PC-9 (cell line): ENCODE measurements around the gene EGFLAM. TPM values are rescaled to one million over a fixed set of nuclear protein-coding genes. Genes with fewer than 3 reads are reported as not detected.

Source experiments
- BruUV-seq: library from RNA; stranded (reverse); fragments of 400-500 nt; replicated peaks from 2 replicates; lab custom pipeline; 2021; lab: Mats Ljungman, UMichigan
- CTCF ChIA-PET: fragments of 300-600 bp; sonication (Branson Sonifier 250); formaldehyde crosslinking; loops from one replicate; lab custom pipeline; 2022; ENCODE audit warnings: antibody characterized with exemption; lab: Charles Lee
- POLR2A ChIA-PET: fragments of 300-600 bp; sonication (Branson Sonifier 250); formaldehyde crosslinking; loops from one replicate; lab custom pipeline; 2022; ENCODE audit warnings: antibody characterized with exemption; ENCODE audit not compliant: unreplicated experiment; lab: Charles Lee
- DNase-seq, 2 experiments: peaks; one replicate each; pipeline versions ENCODE4 v3.0.0 to v3.0.0-alpha.2; 2015 to 2022; ENCODE audit warnings: mixed read lengths in 1 of 2
- H2AFZ ChIP-seq: fragments of 200-600 bp; sonication (generic); 2 replicates; pipeline ENCODE4 v1.8.1; 2017; ENCODE audit warnings: antibody characterized with exemption
- H3F3A ChIP-seq: fragments of 200-600 bp; sonication (generic); 2 replicates; pipeline ENCODE4 v1.8.1; 2017; ENCODE audit warnings: antibody characterized with exemption, mild to moderate bottlenecking, low read depth; ENCODE audit not compliant: insufficient read depth
- H3K27ac ChIP-seq: fragments of 200-600 bp; sonication (generic); 2 replicates; pipeline ENCODE4 v1.6.1; 2016; ENCODE audit warnings: mixed run types
- H3K27me3 ChIP-seq: fragments of 200-600 bp; sonication (generic); 2 replicates; pipeline ENCODE4 v1.6.1; 2016; ENCODE audit warnings: low read depth, mixed run types; ENCODE audit not compliant: insufficient read depth
- H3K36me3 ChIP-seq: fragments of 200-600 bp; sonication (generic); 2 replicates; pipeline ENCODE4 v1.6.1; 2016; ENCODE audit warnings: low read depth, mixed run types
- H3K4me1 ChIP-seq: fragments of 200-600 bp; sonication (generic); replicated peaks from 2 replicates; pipeline ENCODE4 v1.6.1; 2016; ENCODE audit warnings: mixed run types; ENCODE audit not compliant: insufficient read depth
- H3K4me2 ChIP-seq: fragments of 200-600 bp; sonication (generic); 2 replicates; pipeline ENCODE4 v1.6.1; 2017; ENCODE audit warnings: mixed run types
- H3K4me3 ChIP-seq: fragments of 200-600 bp; sonication (generic); 2 replicates; pipeline ENCODE4 v1.6.1; 2016; ENCODE audit warnings: mixed run types
- H3K79me2 ChIP-seq: fragments of 200-600 bp; sonication (generic); 2 replicates; pipeline ENCODE4 v1.6.1; 2017; ENCODE audit warnings: low read depth, mixed run types
- H3K9me2 ChIP-seq: fragments of 200-600 bp; sonication (generic); 2 replicates; pipeline ENCODE4 v1.8.1; 2017; ENCODE audit warnings: mild to moderate bottlenecking; ENCODE audit not compliant: insufficient read depth
- H3K9me3 ChIP-seq: fragments of 200-600 bp; sonication (generic); 2 replicates; pipeline ENCODE4 v1.8.1; 2016; ENCODE audit warnings: low read depth; ENCODE audit not compliant: insufficient read depth
- H4K20me1 ChIP-seq: fragments of 200-600 bp; sonication (generic); 2 replicates; pipeline ENCODE4 v1.8.1; 2017; ENCODE audit not compliant: insufficient read depth
- CTCF ChIP-seq: fragments of 200-600 bp; sonication (generic); conservative IDR thresholded peaks from 2 replicates; pipeline ENCODE4 v1.6.1; 2017; ENCODE audit warnings: mixed run types, antibody characterized with exemption, mild to moderate bottlenecking, moderate library complexity
- EZH2 ChIP-seq: fragments of 200-600 bp; sonication (generic); IDR thresholded peaks from 2 replicates; pipeline ENCODE4 v1.8.0; 2017; ENCODE audit warnings: antibody characterized with exemption, low read depth
- intact Hi-C: fragments of 100-400 bp; cut with micrococcal nuclease; formaldehyde crosslinking; loops from one replicate; pipeline ENCODE4 v1.10.0; 2022; ENCODE audit not compliant: unreplicated experiment
- total RNA-seq: library from RNA; stranded (reverse); gene quantifications from 2 replicates; pipeline ENCODE4 v1.2.3, GENCODE V29; 2021

The EGFLAM gene
- total RNA-seq, 1 experiment from 2014 or later = not detected

- Histone ChIP-seq H3K27me3 (peaks cover 94% of the 10 kb centered on the region), H4K20me1 (no peaks in the 10 kb centered on the region), H3K79me2 (no peaks in the 10 kb centered on the region), H3K4me1 (no peaks in the 10 kb centered on the region), H3F3A (no peaks in the 10 kb centered on the region), H3K4me3 (no peak overlapping the region), H3K36me3 (no peaks in the 10 kb centered on the region), H3K9me2 (no peaks in the 10 kb centered on the region), H3K4me2 (no peak overlapping the region), H3K27ac (no peak overlapping the region), H2AFZ (no peak overlapping the region), H3K9me3 (no peaks in the 10 kb centered on the region)
- CTCF ChIA-PET = no interaction called here
- no peak for DNase-seq
- intact Hi-C loops = no loop called here
- POLR2A ChIA-PET = no interaction called here
- TF ChIP-seq EZH2 (no peak), CTCF (no peak)
- no TSS peak for BruUV-seq
Measured at GRCh38 chr5:38347896-38348295, 89.5 kb downstream of the EGFLAM start.

DNA sequence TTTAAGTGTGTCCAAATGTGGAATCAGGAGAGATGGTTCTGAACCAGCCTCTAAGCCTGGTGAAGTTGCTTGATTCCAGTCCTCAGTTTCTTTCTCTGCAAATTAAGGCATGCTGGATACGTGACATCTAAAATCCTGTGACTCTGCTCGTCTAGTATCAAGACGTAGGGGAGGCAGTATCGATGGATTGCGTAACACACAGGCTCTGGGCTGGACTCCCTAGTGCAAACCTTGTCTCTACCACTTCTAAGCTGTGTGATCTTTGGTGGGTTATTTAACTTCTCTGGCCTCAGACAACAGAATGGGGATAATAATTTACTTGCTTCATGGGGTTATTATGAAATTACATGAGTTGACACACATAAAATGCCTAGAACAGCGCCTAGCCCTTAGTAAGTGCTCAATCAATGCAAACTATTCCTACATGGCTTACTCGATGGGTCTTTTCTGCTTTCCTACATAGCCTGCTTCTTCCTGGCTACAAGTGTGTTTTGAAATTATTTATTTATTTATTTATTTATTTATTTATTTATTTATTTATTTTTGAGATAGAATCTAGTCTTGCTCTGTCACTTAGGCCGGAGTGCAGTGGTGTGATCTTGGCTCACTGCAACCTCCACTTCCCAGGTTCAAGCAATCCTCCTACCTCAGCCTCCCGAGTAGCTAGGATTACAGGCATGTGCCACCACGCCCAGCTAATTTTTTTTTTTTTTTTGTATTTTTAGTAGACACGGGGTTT lies 102.1 kb downstream of the EGFLAM start:
- Histone ChIP-seq H3K9me3 (no peaks in the 10 kb centered on the region), H3K36me3 (no peaks in the 10 kb centered on the region), H2AFZ (no peak overlapping the region), H3F3A (no peaks in the 10 kb centered on the region), H3K4me2 (no peak overlapping the region), H3K4me1 (no peaks in the 10 kb centered on the region), H3K27me3 (peaks cover 70% of the 10 kb centered on the region), H3K4me3 (no peak overlapping the region), H3K79me2 (no peaks in the 10 kb centered on the region), H3K27ac (no peak overlapping the region), H3K9me2 (no peaks in the 10 kb centered on the region), H4K20me1 (no peaks in the 10 kb centered on the region)
- no TSS peak for BruUV-seq
- POLR2A ChIA-PET = no interaction called here
- intact Hi-C loops = no loop called here
- CTCF ChIA-PET = interaction anchor here (0.6 kb wide), 1 partner anchor 959 kb away, joined by 3 read pairs; no protein-coding TSS in a partner anchor
- DNase-seq = no peak
- TF ChIP-seq CTCF = no peak
- no peak for TF ChIP-seq EZH2

DNA sequence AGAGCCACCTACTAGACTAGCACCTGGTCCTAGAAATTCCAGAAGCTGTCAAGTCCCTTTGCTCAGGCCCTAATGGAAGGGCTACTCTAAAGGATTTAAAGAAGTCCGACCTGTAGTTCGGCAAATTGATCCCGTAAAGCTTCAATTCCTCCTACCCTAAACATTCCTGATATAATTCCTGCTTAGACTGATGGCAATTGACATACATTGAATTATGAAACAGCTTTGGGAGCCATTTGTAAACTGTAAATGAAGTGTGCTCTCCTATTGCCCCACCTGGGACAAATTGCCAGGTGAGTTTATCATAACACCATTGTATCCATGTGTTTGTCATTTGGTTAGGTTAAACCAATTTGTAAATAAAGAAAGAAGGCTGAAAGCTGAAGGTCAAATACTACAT lies 104.4 kb downstream of the EGFLAM start:
- no peak overlapping the region for H2AFZ ChIP-seq
- H3K9me3 ChIP-seq = no peaks in the 10 kb centered on the region
- ChIA-PET POLR2A (no interaction called here), CTCF (no interaction called here)
- H3K79me2 ChIP-seq = no peaks in the 10 kb centered on the region
- no peak overlapping the region for H3K4me2 ChIP-seq
- DNase-seq = no peak
- no peak overlapping the region for H3K27ac ChIP-seq
- no peaks in the 10 kb centered on the region for H3K9me2 ChIP-seq
- no peaks in the 10 kb centered on the region for H3F3A ChIP-seq
- H3K4me3 ChIP-seq = no peak overlapping the region
- H3K27me3 ChIP-seq = peaks cover 68% of the 10 kb centered on the region
- BruUV-seq = no TSS peak
- no peaks in the 10 kb centered on the region for H4K20me1 ChIP-seq
- intact Hi-C loops = no loop called here
- TF ChIP-seq EZH2 = no peak
- no peak for TF ChIP-seq CTCF
- H3K36me3 ChIP-seq = no peaks in the 10 kb centered on the region
- H3K4me1 ChIP-seq = no peaks in the 10 kb centered on the region
